Mammary epithelial cell (primary cell): ENCODE measurements around the gene NOCT.
"Not testable (repeated sequence)": the region's sequence is repeated elsewhere in the genome, so short reads cannot be mapped to it uniquely, and the experiment has no call there.

Source experiments
- EZH2 ChIP-seq: IDR thresholded peaks from 2 replicates; pipeline ENCODE4 v1.6.1; 2012; ENCODE audit warnings: low read length, inconsistent platforms, borderline replicate concordance
- TF ChIP-seq, protein P1 (sequence below), 2 donors: IDR thresholded peaks in 1 of 2; conservative IDR thresholded peaks in 1 of 2; 2 replicates each; pipeline ENCODE4 v1.5.1; 2011 to 2012; ENCODE audit warnings: inconsistent platforms in 2 of 2, low read length in 2 of 2, mild to moderate bottlenecking in 2 of 2, control low read depth in 1 of 2, low read depth in 1 of 2; ENCODE audit not compliant: insufficient read depth in 1 of 2; ENCODE audit errors: extremely low read depth in 1 of 2

DNA sequence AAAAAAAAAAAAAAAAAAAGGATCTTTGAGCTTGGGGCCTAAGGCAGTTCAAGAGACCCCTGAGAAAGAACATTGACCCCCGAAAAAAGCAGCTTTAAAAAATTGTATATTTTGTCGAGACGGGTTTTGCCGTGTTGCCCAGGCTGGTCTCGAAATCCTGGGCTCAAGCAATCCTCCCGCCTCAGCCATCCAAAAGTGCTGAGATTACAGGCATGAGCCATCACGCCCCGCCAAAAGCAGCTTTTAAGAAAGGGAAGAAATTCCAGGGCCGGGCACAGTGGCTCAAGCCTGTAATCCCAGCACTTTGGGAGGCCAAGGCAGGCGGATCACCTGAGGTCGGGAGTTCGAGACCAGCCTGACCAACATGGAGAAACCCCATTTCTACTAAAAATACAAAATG, 5.5 kb downstream of the NOCT start:
- TF ChIP-seq, protein P1, sequence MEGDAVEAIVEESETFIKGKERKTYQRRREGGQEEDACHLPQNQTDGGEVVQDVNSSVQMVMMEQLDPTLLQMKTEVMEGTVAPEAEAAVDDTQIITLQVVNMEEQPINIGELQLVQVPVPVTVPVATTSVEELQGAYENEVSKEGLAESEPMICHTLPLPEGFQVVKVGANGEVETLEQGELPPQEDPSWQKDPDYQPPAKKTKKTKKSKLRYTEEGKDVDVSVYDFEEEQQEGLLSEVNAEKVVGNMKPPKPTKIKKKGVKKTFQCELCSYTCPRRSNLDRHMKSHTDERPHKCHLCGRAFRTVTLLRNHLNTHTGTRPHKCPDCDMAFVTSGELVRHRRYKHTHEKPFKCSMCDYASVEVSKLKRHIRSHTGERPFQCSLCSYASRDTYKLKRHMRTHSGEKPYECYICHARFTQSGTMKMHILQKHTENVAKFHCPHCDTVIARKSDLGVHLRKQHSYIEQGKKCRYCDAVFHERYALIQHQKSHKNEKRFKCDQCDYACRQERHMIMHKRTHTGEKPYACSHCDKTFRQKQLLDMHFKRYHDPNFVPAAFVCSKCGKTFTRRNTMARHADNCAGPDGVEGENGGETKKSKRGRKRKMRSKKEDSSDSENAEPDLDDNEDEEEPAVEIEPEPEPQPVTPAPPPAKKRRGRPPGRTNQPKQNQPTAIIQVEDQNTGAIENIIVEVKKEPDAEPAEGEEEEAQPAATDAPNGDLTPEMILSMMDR (conservative IDR thresholded peaks at IDR 0.05 in 1 of 2, IDR thresholded peaks at IDR 0.05 in 1 of 2; ENCODE audit: extremely low read depth in 1 of 2, insufficient read depth in 1 of 2, low read depth in 1 of 2, low read length in 2 of 2), result not testable (repeated sequence)
- TF ChIP-seq EZH2, result not testable (repeated sequence)
